HG03108 (cell line): Measurements from ENCODE around the gene USH2A.

Source experiments
- ATAC-seq: cut with Tn5 transposase; IDR thresholded peaks from one replicate; pipeline ENCODE4 v1.9.1; 2021; ENCODE audit warnings: moderate library complexity; ENCODE audit not compliant: unreplicated experiment

The USH2A gene

DNA sequence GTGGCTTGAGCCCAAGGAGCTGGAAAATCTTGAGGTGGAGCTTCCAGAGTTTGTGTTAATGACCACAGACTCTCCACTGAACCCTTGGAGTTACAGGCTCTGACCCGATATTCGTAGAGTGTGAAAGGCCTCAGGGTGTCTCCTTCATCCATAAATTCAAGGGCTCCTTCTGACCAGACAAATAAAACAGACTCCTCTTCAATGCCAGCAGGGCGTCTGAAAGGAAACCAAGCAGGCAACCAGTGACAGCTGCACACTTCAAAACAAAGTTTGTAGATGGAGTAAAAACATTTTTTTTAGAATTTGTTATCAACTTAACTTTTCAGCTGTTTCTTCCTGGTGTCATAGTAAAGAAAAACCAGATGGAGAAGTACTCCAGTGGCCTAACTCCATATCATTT lies 695.1 kb downstream of the USH2A start:
- no peak for ATAC-seq

DNA sequence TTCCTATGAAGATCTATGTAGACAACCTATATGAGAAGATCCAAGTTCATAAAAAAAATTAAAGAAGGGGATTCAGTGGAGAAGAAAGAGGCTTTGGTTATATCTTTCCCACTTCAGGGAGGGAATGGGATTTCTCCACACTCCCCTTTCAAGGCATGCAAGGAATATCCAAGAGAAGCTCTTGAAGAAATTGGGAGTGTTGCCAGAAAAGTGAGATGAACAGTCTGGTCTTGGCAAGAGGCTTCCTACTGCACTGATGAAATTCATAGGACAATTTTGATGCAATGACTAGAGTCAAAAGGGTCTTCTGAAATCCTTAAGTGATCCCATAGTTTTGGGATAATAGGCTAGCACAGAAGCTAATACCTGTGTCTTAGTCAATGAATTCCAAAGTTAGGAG lies 703.1 kb downstream of the USH2A start:
- ATAC-seq = no peak

DNA sequence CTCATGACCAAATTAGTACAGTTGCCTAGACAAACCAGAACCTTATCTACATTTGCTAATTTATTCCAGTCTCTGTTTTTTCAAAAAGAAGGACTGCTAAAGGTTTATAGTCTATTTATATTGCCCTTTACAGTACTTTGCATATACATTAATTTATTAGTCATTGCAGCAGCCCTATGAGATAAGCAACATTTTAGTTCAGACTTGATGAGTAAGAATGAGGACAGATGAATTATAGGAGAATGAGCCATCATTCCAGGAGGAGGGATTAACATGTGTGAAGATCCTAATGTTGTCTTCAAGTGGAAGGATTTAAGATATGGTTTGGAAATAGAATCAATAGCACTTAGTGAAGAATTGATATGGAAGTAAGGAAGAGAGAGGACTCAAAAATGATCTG lies 703.7 kb downstream of the USH2A start:
- ATAC-seq = no peak

DNA sequence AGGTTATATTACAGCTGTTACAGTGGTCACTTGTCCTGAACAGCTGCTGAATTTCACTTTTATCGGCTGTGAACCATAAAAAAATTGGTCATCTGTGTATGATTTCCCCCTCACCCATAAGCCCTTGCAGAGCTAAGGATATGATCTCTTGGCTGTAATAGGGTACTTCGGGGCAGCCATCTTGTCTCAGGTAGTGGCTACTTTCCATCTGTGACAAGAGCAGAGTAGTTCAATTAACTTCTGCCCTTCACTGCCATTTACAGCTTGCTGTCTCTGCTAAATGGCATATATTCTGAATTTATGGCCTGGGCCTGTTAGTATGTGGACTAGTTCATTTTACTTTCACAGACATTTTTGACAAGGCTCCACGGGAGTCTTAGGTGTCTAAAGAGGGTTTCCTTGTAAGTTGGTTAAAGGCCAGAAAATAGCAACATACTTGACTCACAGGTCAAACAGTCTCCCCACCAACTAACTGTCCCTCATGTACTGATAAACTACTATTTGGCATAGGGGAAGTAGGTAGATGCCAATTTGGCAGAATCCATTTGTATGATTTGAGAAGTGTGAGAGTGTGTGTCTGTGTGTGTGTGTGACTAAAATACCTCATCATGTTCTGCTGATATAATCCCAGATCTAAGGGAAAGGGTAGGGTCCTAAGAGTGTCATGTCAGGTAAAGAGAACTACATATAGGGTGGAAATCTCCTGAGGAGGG lies 704.5 kb downstream of the USH2A start:
- ATAC-seq = no peak

DNA sequence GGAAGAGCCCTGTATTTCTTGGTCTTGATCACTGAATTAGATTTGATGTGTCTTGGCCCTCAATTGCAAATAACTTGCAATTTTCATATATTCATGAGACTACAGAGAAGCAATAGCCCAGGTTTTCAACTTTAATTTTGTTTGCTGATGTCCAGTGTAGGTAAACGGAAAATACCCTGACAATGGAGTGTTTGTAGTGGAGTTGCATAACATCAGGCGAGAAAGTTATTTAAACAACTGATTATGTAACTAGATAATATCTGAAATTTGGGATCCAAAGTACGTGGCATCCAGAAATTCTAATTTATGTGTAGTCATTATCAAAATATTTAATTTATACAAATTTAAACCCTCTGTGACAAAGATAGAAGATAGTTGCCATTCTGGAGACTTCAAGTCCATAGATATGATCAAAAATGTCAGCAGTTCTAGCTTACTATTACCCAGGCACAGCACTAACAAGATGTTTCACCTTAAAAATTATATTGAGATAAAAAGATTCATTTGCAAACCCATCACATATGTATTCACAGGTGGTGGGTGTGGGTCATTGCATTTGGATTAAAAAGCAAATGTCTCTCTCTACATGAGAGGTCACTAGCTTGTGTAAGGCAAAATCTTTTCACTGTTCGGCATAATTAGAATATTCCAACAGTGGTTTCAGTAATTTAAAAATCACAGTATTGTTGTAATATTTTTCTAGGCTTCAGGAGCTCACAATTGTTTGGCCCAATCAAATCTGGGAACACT lies 705.4 kb downstream of the USH2A start:
- ATAC-seq = no peak

DNA sequence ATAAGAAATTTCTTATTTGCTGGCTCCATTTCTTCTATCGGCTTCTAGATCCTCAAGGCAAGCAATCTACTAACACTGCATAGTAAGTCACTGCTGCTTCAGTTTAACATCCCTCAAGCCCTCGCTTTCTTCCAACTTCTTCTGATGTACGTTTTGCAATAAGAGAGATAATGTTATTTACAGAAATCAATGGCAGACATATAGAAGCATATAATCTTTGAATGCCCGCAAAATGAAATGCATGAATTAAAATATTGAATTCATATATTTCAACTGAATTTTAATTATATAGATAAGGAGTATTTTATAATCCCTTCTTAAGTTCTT lies 712.4 kb downstream of the USH2A start:
- no peak for ATAC-seq

DNA sequence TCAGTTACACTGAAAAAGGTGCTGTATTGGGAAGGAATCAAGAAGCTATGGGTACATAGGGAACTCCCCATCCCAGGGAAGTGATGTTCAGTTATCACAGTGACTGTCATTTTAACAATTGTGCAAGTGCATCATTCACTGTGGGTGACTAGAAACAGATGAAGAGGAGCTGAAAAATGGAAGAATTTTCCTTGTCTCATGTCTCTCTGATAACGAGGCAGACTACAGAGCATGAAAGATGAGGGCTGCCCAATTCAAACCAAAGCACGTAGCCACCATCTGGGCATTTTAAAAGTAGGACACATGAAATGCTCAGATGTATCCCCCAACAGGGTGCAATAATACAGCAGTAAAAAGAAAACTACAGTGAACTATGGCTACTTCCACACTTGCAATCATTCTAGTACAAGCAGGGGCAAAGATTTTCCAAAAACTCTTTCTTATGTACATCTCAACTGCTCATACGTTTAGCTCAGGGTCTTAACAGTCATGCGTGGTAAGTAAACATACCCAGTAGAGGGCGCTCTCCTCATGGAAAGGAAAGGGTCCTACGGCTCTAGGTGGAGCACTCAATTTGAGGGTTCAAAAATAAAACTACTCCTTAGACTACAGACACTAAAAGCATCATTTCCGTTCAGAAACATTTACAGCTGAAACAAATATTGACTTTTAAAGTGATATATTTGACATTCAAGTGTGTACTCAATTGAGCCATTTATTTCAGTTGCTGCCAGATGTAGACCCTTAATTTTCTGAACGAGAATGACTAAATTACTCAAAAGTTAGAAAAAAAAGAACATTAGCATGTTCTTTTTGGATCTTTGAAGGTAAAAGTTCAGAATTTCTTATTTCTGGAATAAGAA lies 713.0 kb downstream of the USH2A start:
- no peak for ATAC-seq

DNA sequence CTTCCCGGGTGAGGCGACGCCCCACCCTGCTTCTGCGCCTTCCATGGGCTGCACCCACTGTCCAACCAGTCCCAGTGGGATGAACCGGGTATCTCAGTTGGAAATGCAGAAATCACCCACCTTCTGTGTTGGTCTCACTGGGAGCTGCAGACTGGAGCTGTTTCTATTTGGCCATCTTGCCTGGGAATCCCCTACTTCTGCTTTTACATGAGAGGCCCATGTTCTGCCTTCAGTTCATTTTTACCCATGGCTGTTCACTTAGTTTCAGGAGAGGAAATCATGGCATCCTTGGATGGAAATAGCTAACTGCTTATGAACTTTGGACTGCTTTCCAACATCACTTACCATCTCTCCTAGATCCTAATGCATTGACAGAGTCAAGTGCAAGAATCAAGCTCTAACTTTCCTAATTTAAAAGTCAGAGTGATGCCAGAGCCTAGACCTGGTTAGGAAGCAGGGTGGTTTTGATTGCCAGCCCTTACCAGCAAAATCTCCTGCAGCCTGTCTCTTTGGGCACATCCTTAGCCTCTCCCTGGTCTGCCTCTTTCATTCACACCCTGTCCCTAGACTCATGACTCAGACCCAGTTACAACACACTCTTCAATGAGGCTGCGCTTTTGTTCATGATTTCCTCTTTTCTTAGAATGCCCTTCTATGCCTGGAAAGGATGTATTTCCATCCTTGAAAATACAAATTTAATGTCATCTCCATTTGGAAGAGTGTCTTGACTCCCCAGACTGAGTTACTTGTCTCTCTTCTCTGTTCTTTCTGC lies 719.0 kb downstream of the USH2A start:
- ATAC-seq = no peak

DNA sequence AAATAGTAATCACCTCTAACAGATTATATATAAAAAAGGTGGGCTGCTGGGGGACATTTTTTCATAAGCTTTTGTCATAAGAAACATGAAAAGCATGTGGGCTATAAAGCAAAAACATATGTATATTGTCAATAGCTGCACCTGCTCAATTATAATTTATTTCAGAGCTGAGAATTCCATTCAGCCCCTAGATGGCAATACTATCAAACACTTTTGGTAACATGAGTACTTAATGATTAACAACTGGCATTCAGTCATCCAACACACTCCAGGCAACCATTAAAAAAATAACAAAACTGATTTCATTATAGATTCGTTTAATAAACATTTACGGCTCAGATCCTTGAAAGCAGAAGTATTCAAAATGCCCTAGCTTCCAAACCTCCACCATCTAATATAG lies 741.0 kb downstream of the USH2A start:
- ATAC-seq = no peak

DNA sequence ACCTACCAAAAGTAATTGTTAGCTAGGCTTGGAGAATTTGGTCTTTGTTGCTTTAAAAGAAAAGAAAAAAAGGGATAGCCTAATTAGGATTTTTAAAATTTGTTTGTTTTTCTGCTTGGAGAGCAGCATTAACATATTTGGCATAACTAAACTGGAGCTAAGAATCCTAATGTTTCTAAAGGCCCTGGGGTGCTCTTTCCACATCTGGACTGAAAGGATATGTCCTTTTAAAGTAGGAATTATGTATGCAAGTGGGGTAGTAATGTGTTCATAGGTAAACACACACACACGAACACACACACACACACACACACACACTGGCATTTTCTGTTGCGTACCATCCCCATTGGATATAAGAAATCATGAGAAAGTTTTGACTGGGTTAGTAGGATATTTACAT lies 742.2 kb downstream of the USH2A start:
- no peak for ATAC-seq

DNA sequence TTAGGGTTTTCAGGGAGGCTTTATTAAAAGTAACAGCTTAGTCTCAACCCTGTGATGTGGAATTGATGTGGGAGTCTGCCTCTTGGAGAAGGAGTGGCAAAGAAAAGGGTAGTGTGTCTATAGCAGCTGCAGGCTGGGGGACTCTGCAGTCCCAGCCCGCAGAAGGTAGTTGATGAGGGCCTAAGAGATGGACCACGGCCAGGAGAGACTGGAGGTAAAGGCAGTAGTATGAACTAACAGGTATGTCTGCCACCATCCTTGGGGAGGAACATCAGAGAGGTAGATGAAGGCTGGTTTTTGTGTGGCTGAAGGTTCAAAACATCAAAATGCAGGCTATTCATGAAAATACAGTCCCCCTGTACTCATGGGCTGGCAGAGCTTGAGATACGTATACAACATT lies 744.0 kb downstream of the USH2A start:
- no peak for ATAC-seq

DNA sequence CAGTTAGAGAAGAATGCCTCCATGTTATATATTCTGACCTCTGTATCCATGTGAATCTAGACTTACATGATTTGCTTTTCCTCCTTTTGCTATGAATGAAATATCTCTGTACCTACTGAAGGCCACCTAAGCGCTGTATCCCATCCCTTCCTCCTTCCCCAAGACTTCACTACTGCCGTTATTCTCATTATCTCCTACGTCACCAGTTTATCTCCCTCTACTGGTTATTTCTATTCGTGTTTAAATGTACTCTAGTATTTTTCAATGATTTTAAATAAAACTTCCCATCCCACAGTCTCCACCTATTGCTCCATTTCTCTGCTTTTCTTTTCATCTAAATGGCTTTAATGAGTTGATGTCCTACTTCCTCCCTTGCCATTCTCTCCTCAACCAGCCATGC lies 746.1 kb downstream of the USH2A start:
- no peak for ATAC-seq

DNA sequence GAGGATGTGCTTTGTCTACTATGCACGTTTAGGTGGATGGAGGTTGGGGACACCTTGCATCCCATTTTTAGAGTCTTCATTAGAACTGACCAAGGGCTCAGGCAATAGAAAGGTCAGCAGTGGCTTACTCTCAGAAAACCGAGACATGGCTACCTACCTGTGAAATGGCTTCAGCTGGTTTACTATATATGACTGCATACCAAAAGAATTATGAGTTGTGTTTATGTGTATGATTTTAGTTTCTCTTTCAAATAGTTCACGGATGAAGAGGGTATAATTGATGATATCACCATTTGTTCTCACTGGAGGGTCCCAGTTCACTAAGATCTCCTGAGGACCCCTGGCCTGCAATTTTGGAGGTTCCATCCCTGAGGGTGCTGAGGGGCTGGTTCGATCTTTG lies 749.3 kb downstream of the USH2A start:
- ATAC-seq = no peak

DNA sequence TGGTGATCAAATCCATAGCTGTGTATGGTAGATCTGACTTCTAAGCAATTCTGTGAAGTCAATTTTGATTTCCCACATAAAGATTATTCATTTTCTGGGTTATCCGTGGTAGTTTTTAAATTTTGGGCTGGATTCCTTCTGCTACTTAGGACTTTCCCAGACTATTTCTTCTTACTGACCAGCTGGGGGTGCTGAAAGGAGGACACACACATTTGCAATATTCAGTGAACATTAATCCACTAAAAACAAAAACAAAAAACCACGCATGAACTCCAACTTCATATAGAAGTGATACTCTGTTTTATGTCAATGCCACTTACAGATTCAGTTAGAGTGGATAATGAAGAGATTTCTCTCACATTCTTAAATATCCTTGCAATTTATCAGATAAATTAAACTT lies 750.8 kb downstream of the USH2A start:
- ATAC-seq = no peak

DNA sequence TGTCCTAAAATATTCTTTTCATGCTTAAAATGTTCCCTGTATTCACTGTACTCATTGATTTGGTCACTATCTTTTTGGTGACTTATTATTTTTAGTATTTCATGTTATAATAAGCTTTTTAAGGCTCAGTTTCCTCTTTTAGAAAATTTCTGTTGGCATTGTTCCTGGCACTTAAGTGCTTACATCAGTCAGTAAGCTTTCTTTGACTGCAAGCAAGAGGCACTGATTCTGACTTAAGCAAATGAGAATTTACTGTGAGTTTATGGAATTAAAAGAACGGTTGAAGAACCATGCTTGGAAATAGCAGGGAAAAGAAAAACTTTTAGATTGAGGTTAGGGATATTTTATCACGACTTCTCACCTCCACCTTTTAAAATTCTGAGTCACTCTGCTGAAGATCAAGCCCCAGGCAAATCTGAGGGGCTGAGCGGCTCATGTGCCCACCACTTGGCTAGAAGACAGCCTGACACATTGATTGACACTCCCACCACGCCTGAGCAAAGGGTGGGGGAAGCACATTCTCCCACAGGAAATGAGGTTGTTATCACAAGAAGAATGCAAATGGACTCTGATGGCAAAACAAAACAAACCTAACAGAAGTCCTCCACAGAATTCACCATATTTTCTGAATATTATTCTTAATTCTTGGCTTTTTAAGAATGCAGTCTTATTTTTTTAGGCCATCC lies 753.3 kb downstream of the USH2A start:
- ATAC-seq = no peak

DNA sequence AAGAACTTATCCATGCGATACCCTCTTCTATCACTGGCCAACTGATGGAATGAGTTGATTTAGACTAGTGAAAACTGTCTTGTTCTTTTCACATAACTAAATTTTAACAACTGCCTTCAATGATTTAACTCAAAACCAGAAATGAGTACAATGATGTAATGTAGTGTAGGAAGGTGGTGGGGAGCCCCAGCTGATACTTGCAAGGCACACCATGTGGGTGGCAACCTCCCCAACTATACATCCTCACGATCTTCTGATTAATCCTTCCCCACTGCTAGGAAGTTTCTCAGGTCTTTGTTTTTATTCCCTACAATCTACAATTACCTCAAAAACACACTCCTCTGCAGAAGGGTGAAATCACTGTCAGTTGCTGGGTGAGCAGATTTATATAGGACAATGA lies 755.5 kb downstream of the USH2A start:
- ATAC-seq = no peak

DNA sequence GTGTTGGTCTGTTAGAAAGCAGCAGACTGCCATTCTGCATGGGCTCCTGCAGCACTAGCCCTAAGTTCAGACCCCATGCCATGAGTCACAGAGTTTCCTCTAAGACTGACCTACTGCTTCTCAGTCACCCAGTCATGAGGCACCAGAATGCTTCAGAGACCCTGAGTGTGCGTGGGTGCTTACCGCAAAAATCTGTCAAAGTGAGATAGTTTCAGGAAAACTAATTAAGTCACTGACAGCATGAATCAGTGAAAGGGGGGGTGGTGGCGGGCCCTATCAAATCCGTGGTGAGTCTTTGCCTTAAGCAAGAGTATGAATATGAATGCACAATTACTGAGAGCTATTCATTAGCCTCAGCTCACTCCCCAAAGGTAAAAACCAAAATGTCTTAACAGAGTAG lies 758.0 kb downstream of the USH2A start:
- no peak for ATAC-seq

DNA sequence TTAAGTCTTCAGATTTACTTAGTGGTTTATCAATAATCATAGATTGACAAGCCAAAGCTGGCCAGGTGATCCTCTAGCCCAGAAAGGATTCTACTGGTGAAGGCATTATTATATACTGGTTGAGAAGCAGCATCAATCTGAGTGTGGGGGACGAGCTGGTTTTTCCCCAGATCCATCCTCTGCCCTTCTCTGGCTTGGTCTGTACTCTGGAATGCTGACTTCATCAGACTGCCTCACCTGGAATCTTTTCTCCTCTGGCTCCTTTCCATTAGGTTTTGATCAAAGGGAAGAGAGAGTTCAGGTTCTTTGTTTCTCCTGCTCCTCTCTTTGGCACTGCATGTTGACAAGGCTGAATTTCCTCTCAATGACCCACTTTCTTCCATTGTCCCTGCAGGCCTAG lies 762.2 kb downstream of the USH2A start:
- ATAC-seq = no peak

DNA sequence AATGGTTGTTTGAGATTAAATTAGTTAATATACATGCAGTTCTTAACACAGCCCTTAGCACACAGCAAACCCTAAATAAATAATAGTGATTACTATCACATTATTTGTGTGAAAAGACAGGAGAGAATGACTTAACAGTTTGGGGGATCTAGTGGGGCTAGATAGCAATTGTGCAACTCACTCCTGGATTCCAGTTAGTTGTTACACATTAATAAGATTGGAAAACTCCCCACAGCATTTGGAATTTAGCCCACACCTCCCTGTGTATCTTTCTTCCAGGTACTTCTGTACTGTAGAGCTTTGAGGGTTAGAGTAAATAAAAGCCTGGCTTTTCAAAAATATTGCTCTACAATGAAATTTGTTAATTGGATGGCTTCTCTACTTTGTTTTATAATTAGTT lies 763.0 kb downstream of the USH2A start:
- no peak for ATAC-seq

DNA sequence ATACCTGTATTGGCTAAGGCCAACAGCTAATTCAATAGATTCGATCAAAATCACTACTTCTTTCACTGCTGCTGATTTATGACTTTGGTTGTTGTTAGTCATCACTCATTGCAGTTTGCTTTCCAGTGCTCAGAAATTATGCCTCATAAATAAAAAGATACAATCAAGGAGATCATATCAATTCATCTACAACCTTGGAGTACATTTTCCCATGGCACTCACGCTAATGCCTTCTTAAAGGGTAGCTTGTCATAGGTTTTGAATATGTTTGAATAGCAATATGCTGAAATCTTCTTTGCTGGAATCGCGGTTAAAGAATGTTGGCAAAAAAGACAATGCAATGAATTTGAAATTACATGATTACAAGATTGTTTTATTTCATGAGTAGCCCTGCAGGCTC lies 766.2 kb downstream of the USH2A start:
- ATAC-seq = no peak

DNA sequence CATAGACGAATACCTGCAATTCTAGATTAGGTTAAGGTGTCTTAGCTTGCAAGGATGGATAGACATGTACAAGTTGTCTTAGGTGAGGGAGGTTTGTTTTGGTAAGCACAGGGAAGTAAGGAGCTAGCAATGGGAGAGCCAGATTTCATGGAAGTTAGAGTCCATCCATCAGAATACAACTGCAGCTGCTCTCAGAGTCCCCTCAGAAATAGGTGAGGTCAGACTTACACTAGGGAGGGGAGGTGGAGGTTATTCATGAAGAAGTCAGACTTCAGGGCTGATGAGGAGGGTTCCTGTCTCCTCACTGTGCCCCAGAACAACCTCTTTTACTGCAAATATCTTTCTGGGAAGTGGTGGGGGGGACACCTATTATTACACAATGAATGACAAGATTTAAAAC lies 770.9 kb downstream of the USH2A start:
- ATAC-seq = no peak
